WERI-Rb-1 (cell line): ENCODE results near the gene RAD21L1.

Experiments
- DNase-seq: peaks from one replicate; pipeline ENCODE4 v3.0.0-alpha.2; 2020
- H3K27ac ChIP-seq: fragments of 250-450 bp; sonication (Bioruptor Pico); 2 replicates; pipeline ENCODE4 v1.5.1; 2020; ENCODE audit warnings: mild to moderate bottlenecking, moderate library complexity
- H3K27me3 ChIP-seq: fragments of 250-450 bp; sonication (Bioruptor Pico); 2 replicates; pipeline ENCODE4 v1.5.1; 2021; ENCODE audit warnings: mild to moderate bottlenecking, low read depth, moderate library complexity; ENCODE audit not compliant: insufficient read depth, severe bottlenecking
- H3K36me3 ChIP-seq: fragments of 250-450 bp; sonication (Bioruptor Pico); 2 replicates; pipeline ENCODE4 v1.5.1; 2020; ENCODE audit warnings: mild to moderate bottlenecking, moderate library complexity
- H3K4me3 ChIP-seq: 2 replicates; pipeline ENCODE4 v1.5.1; 2011; ENCODE audit warnings: low read depth, mild to moderate bottlenecking, control low read depth, low read length
- H3K9me3 ChIP-seq: fragments of 250-450 bp; sonication (Bioruptor Pico); 2 replicates; pipeline ENCODE4 v1.5.1; 2021; ENCODE audit warnings: mild to moderate bottlenecking, moderate library complexity; ENCODE audit not compliant: severe bottlenecking
- CTCF ChIP-seq: IDR thresholded peaks from 2 replicates; pipeline ENCODE4 v1.5.1; 2011; ENCODE audit warnings: low read depth, mild to moderate bottlenecking, control low read depth, inconsistent platforms, low read length

Gene RAD21L1

GRCh38 chr20:1269850-1270249 is 44.0 kb downstream of the RAD21L1 start:
- H3K4me3 ChIP-seq, result no peak overlapping the region
- no peak for DNase-seq
- no peaks in the 10 kb centered on the region for H3K9me3 ChIP-seq
- no peaks in the 10 kb centered on the region for H3K36me3 ChIP-seq
- no peak overlapping the region for H3K27ac ChIP-seq
- H3K27me3 ChIP-seq, result no peaks in the 10 kb centered on the region
- no peak for TF ChIP-seq CTCF

- Histone ChIP-seq H3K9me3 (no peaks in the 10 kb centered on the region), H3K36me3 (no peaks in the 10 kb centered on the region), H3K4me3 (no peak overlapping the region), H3K27ac (no peak overlapping the region), H3K27me3 (no peaks in the 10 kb centered on the region)
- DNase-seq, result no peak
- no peak for TF ChIP-seq CTCF
Measured at GRCh38 chr20:1272368-1273100, 46.7 kb downstream of the RAD21L1 start.

GRCh38 chr20:1273366-1273765 is 47.5 kb downstream of the RAD21L1 start:
- no peak overlapping the region for H3K27ac ChIP-seq
- H3K4me3 ChIP-seq, result no peak overlapping the region
- no peak for DNase-seq
- no peak for TF ChIP-seq CTCF
- H3K36me3 ChIP-seq, result no peaks in the 10 kb centered on the region
- H3K9me3 ChIP-seq, result no peaks in the 10 kb centered on the region
- H3K27me3 ChIP-seq, result no peaks in the 10 kb centered on the region

- Histone ChIP-seq H3K4me3 (no peak overlapping the region), H3K36me3 (no peaks in the 10 kb centered on the region), H3K27ac (no peak overlapping the region), H3K9me3 (no peaks in the 10 kb centered on the region), H3K27me3 (no peaks in the 10 kb centered on the region)
- no peak for TF ChIP-seq CTCF
- no peak for DNase-seq
Measured at GRCh38 chr20:1274485-1275311, 48.9 kb downstream of the RAD21L1 start.

GRCh38 chr20:1275919-1276318 is 50.1 kb downstream of the RAD21L1 start:
- no peak for TF ChIP-seq CTCF
- Histone ChIP-seq H3K27ac (no peak overlapping the region), H3K4me3 (no peak overlapping the region), H3K9me3 (no peaks in the 10 kb centered on the region), H3K36me3 (no peaks in the 10 kb centered on the region), H3K27me3 (no peaks in the 10 kb centered on the region)
- DNase-seq, result no peak
